ENCODE results near the gene PLEKHG4B.

The PLEKHG4B gene

DNA sequence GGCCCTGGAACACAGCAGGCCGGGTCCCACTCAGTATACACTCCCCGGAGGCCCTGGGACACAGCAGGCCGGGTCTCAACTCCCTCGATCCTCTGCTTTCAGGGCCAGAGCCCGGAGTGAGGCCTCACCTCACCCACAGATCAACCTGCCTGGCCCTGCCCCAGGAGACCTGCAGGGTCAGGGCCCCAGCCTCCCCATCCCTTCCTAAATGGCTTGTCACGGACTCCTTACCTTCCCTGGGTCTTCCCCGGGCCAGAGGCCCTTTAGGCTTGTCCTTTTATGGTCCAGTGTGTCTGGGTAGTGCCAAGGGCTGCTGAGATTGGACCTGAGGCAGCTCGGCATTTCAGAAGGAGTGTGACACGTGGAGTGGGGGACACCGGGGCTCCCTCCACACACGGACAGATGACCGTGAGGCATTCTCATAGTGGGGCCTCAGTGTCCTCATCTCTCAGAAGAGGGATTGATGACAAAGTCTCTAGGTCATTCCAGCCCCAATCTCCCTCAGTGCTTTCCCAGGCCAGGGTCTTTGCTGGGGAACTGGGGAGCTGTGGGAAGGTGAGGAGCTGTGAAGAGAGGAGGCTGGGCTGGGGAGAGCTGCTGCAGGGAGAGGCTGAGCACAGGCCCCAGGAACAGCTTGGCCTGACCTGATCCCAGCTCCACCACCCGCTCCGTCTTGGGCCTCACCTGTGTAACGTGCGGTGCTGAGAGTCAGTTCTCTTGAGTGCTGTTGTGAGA, 18.0 kb upstream of the PLEKHG4B start:
- no peak for DNase-seq (ENCODE audit: low read depth)
- no peak overlapping the region for H3K4me3 ChIP-seq (ENCODE audit: low read depth, low read length)

DNA sequence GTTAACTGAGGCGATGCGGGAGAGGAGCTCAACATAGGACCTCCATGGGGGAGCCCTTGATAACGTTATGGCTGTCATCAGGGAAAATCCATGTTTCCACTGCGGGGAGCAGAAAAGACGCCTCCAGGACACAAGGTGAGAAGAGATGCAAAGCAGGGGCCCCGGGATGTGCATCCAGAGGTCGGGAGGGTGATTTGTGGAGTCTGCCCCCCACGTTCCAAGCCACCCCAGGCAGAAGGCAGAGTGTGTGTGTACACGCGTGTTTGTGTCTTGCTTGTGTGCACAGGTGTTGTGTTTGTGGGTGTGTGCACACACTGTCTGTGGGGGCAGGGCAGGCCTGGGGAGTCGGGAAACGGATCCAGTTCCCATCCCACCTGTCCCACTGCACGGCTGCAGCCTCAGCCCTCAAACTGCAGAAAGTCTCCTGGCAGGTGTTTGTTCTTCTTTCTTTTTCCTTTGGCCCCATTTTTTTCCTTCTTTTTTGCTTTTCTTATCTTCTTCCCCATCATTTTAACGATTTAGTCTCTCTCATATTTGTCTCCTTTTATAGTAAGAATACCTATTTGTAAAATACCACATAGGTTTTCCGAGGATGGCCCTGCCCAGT, 17.4 kb upstream of the PLEKHG4B start:
- no peak for DNase-seq (ENCODE audit: low read depth)
- H3K4me3 ChIP-seq (ENCODE audit: low read depth, low read length), result no peak overlapping the region
- TF ChIP-seq, protein P1, sequence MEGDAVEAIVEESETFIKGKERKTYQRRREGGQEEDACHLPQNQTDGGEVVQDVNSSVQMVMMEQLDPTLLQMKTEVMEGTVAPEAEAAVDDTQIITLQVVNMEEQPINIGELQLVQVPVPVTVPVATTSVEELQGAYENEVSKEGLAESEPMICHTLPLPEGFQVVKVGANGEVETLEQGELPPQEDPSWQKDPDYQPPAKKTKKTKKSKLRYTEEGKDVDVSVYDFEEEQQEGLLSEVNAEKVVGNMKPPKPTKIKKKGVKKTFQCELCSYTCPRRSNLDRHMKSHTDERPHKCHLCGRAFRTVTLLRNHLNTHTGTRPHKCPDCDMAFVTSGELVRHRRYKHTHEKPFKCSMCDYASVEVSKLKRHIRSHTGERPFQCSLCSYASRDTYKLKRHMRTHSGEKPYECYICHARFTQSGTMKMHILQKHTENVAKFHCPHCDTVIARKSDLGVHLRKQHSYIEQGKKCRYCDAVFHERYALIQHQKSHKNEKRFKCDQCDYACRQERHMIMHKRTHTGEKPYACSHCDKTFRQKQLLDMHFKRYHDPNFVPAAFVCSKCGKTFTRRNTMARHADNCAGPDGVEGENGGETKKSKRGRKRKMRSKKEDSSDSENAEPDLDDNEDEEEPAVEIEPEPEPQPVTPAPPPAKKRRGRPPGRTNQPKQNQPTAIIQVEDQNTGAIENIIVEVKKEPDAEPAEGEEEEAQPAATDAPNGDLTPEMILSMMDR (IDR thresholded peaks at IDR 0.05; ENCODE audit: low read depth, low read length, missing control alignments), result no peak

More for the DNA sequence above, 18.0 kb upstream of the PLEKHG4B start:
- TF ChIP-seq, protein P1 (IDR thresholded peaks at IDR 0.05; ENCODE audit: low read depth, low read length, missing control alignments), result no peak

DNA sequence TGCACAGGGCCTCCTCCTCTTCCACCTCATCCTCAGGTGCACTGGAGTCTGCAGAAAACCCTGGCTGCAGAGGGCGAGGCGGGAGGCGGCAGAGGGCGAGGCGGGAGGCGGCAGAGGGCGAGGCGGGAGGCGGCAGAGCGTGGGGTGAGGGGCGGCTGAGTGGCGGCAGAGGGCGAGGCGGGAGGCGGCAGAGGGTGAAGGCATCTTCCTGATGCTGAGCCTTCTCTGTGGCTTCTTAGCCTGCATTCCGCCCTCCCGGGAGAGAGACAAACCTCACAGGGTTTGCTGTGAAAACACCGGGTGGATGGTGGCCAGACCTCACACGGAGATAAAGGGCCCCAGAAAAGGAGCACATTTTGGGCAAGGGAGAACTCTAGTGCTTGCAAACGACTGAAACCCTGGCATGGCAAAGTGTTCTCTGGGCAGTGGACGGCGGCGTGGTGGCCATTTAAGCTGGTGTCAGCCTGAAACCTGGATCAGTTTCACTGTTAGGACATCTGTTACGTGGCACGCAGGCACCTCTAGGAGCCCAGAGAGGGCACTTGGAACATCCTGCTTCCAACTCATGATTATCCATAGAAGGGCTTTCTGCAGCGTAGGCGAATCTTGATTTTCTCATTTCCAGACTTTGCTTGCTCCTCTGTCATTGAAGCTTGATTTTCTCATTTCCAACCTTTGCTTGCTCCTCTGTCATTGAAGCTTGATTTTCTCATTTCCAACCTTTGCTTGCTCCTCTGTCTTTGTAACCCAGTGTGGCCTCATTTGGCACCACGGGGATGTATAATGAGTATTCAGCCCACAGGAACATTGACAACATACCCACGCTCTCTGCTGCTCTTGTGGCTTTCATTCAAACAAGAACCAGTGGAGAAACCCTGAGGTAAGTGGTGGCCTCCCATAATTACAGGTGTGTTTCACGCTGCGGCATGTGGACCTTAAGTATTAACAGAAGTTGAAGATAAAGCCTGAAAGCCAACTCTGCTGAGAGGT, 16.3 kb upstream of the PLEKHG4B start:
- TF ChIP-seq, protein P1 (IDR thresholded peaks at IDR 0.05; ENCODE audit: low read depth, low read length, missing control alignments), result no peak
- DNase-seq (ENCODE audit: low read depth), result no peak
- no peak overlapping the region for H3K4me3 ChIP-seq (ENCODE audit: low read depth, low read length)

DNA sequence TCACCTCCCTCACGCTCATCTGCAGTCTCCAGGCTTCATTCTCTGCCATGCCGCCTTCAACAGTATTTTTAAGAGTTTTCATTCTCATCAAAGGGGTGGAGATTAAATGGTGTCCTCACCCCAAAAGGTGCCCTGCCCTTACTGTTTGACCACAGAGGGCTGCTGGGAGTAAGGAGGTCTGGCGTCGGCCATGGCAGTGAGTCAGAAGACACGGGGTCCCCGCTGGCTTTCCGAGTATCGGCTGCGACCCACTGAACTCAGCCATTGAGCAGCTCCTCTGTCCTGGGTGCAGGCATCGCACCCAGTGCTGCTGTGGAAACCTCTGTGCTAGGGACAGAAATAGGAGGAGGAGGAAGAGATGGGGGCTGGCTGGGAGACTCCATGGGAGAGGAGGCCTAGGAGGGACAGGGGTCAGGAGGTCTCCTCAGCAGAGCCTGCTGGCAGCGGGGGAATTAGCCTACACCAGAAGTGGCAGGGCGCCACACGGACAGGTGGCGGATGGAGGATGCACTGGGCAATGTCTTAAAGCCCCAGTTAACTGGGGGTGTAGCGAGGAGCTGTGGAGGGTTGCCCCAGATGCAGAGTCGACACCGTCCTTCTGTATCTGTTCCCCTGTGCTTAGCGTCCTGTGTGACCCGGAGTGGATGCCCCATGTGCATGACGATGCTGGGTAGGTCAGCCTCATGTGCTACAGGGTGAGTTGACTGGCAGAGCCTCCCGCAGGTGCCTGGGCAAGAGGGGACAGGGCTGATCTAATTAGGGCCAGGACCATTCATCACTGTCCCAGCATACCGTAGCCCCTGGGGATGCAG, 15.4 kb upstream of the PLEKHG4B start:
- DNase-seq (ENCODE audit: low read depth), result no peak
- H3K4me3 ChIP-seq (ENCODE audit: low read depth, low read length), result no peak overlapping the region
- TF ChIP-seq, protein P1 (IDR thresholded peaks at IDR 0.05; ENCODE audit: low read depth, low read length, missing control alignments), result no peak

DNA sequence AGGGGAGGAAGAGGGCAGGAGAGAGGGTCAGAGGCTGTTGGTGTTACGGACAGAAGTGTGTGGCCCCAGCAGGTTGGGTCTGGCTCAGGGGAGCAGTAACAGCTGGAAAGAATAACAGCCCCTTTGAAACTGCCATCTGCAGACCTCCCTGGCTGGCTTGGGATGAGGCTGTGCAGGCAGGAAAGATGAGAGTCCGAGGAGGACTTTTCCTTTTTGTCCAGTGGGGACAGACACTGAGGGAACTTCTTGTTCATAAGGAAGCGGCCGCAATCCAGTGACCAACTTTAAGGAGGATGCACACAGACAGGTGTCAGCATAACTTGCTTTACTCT, 14.8 kb upstream of the PLEKHG4B start:
- no peak for DNase-seq (ENCODE audit: low read depth)
- TF ChIP-seq, protein P1 (IDR thresholded peaks at IDR 0.05; ENCODE audit: low read depth, low read length, missing control alignments), result no peak
- no peak overlapping the region for H3K4me3 ChIP-seq (ENCODE audit: low read depth, low read length)

DNA sequence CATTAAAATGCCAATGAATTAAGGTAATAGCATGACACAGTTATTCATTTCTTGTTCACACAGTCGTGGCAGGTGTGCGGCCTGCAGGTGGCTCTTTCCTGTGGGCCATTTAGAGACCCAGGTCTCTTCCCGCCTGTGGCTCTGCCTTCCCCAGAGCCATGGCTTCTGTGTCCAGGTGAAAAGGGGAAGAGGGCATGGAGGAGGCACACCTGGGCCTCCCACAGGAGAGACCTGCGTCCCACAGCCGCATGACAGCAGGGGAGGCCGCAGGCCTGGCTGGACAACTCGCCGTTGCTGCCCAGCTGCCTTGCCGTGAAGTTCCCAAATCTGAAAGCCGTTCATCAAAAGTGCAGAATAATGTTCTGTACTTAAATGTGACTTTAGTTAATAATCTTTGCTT, 14.4 kb upstream of the PLEKHG4B start:
- no peak for DNase-seq (ENCODE audit: low read depth)
- TF ChIP-seq, protein P1 (IDR thresholded peaks at IDR 0.05; ENCODE audit: low read depth, low read length, missing control alignments), result no peak
- H3K4me3 ChIP-seq (ENCODE audit: low read depth, low read length), result no peak overlapping the region
